Stimulated activated memory B cell treated with anti-CD40 and anti-IgM and Interleukin-4, amounts not matched to agents 10 μg/mL and 1 μg/mL and 100 μg/mL, for 72 hours (primary cell): ENCODE results near the gene CFAP53.

Experiments
- ATAC-seq: fragments of 150-1000 bp; cut with Tn5 transposase; 2 replicates; pipeline ENCODE4 v1.10.0; 2021
- H3K27ac Mint-ChIP-seq: one replicate; pipeline ENCODE4 v1.8.0; 2022; ENCODE audit warnings: mild to moderate bottlenecking, mixed read lengths
- H3K27me3 Mint-ChIP-seq: one replicate; pipeline ENCODE4 v1.8.0; 2022; ENCODE audit warnings: mixed read lengths
- H3K36me3 Mint-ChIP-seq: one replicate; pipeline ENCODE4 v1.8.0; 2022; ENCODE audit warnings: mixed read lengths
- H3K4me1 Mint-ChIP-seq: one replicate; pipeline ENCODE4 v1.8.0; 2022; ENCODE audit warnings: mixed read lengths
- H3K4me3 Mint-ChIP-seq: one replicate; pipeline ENCODE4 v1.8.0; 2022; ENCODE audit warnings: mild to moderate bottlenecking, moderate library complexity, mixed read lengths
- H3K9me3 Mint-ChIP-seq: one replicate; pipeline ENCODE4 v1.8.0; 2022; ENCODE audit warnings: mixed read lengths

CFAP53 gene

GRCh38 chr18:50181590-50181989, 84.7 kb downstream of the CFAP53 start:
- peaks cover 40% of the 10 kb centered on the region for H3K27me3 Mint-ChIP-seq

GRCh38 chr18:50179465-50179864, 86.8 kb downstream of the CFAP53 start:
- H3K9me3 Mint-ChIP-seq = no peaks in the 10 kb centered on the region

More at GRCh38 chr18:50181590-50181989, 84.7 kb downstream of the CFAP53 start:
- H3K27ac Mint-ChIP-seq = no peak overlapping the region
- H3K9me3 Mint-ChIP-seq = no peaks in the 10 kb centered on the region
- H3K36me3 Mint-ChIP-seq = no peaks in the 10 kb centered on the region
- no peaks in the 10 kb centered on the region for H3K4me1 Mint-ChIP-seq
- no peak overlapping the region for H3K4me3 Mint-ChIP-seq
- no peak for ATAC-seq

GRCh38 chr18:50177294-50177992, 88.9 kb downstream of the CFAP53 start:
- H3K4me1 Mint-ChIP-seq = no peaks in the 10 kb centered on the region
- peaks cover 34% of the 10 kb centered on the region for H3K27me3 Mint-ChIP-seq
- H3K27ac Mint-ChIP-seq = no peak overlapping the region
- H3K9me3 Mint-ChIP-seq = no peaks in the 10 kb centered on the region
- H3K4me3 Mint-ChIP-seq = no peak overlapping the region
- ATAC-seq = no peak
- no peaks in the 10 kb centered on the region for H3K36me3 Mint-ChIP-seq

More at GRCh38 chr18:50179465-50179864, 86.8 kb downstream of the CFAP53 start:
- Mint-ChIP-seq H3K4me1 (no peaks in the 10 kb centered on the region), H3K36me3 (no peaks in the 10 kb centered on the region), H3K27me3 (peaks cover 40% of the 10 kb centered on the region), H3K27ac (no peak overlapping the region), H3K4me3 (no peak overlapping the region)
- no peak for ATAC-seq
